Astrocyte (in vitro differentiated cells and primary cell): ENCODE data around the gene HECTD4. TPM values are rescaled to one million over a fixed set of nuclear protein-coding genes. Genes with fewer than 3 reads are reported as not detected.

Source experiments
- DNase-seq: peaks from one replicate; pipeline ENCODE4 v3.0.0-alpha.2; 2010; ENCODE audit warnings: low read depth
- FAIRE-seq: peaks from 2 replicates; lab custom pipeline; 2011; peaks lifted over from hg19 to GRCh38; lab: Jason Lieb, UNC
- H2AFZ ChIP-seq: 2 replicates; pipeline ENCODE4 v1.6.0; 2012; ENCODE audit warnings: low read depth, low read length, inconsistent platforms
- H3K27ac ChIP-seq: 2 replicates; pipeline ENCODE4 v1.5.1; 2011; ENCODE audit warnings: low read depth, low read length, inconsistent platforms
- H3K27me3 ChIP-seq: 2 replicates; pipeline ENCODE4 v1.6.0; 2011; ENCODE audit warnings: low read length, inconsistent platforms; ENCODE audit not compliant: insufficient read depth
- H3K36me3 ChIP-seq: 2 replicates; pipeline ENCODE4 v1.5.1; 2011; ENCODE audit warnings: low read length, inconsistent platforms; ENCODE audit not compliant: insufficient read depth
- H3K4me1 ChIP-seq: 2 replicates; pipeline ENCODE4 v1.5.1; 2011; ENCODE audit warnings: low read length, inconsistent platforms; ENCODE audit not compliant: insufficient read depth
- H3K4me2 ChIP-seq: 2 replicates; pipeline ENCODE4 v1.6.0; 2012; ENCODE audit warnings: low read length, inconsistent platforms
- H3K4me3 ChIP-seq: 2 replicates; pipeline ENCODE4 v1.5.1; 2011; ENCODE audit warnings: low read depth, mild to moderate bottlenecking, low read length, inconsistent platforms; ENCODE audit not compliant: insufficient read depth
- H3K79me2 ChIP-seq: 2 replicates; pipeline ENCODE4 v1.6.0; 2012; ENCODE audit warnings: mild to moderate bottlenecking, low read length, inconsistent platforms; ENCODE audit not compliant: insufficient read depth
- H3K9ac ChIP-seq: 2 replicates; pipeline ENCODE4 v1.6.0; 2012; ENCODE audit warnings: mild to moderate bottlenecking, low read length, inconsistent platforms
- H3K9me3 ChIP-seq: 2 replicates; pipeline ENCODE4 v1.5.1; 2012; ENCODE audit warnings: low read depth, mild to moderate bottlenecking, low read length, inconsistent platforms; ENCODE audit not compliant: insufficient read depth
- H4K20me1 ChIP-seq: 2 replicates; pipeline ENCODE4 v1.6.0; 2012; ENCODE audit warnings: low read length, inconsistent platforms; ENCODE audit not compliant: insufficient read depth
- H3K27ac Mint-ChIP-seq: one replicate; pipeline ENCODE4 v1.8.0; 2021; ENCODE audit warnings: mild to moderate bottlenecking, mixed read lengths; ENCODE audit not compliant: unreplicated experiment
- H3K27me3 Mint-ChIP-seq: one replicate; pipeline ENCODE4 v1.8.0; 2021; ENCODE audit warnings: low read depth, mixed read lengths; ENCODE audit not compliant: unreplicated experiment
- H3K36me3 Mint-ChIP-seq: one replicate; pipeline ENCODE4 v1.8.0; 2021; ENCODE audit warnings: low read depth, mixed read lengths; ENCODE audit not compliant: unreplicated experiment
- H3K4me1 Mint-ChIP-seq: one replicate; pipeline ENCODE4 v1.8.0; 2021; ENCODE audit warnings: low read depth, mixed read lengths; ENCODE audit not compliant: unreplicated experiment
- H3K4me3 Mint-ChIP-seq: one replicate; pipeline ENCODE4 v1.8.0; 2021; ENCODE audit warnings: mild to moderate bottlenecking, moderate library complexity, mixed read lengths; ENCODE audit not compliant: unreplicated experiment
- H3K9me3 Mint-ChIP-seq: one replicate; pipeline ENCODE4 v1.8.0; 2021; ENCODE audit warnings: mild to moderate bottlenecking, mixed read lengths; ENCODE audit not compliant: unreplicated experiment
- EZH2 ChIP-seq: IDR thresholded peaks from 2 replicates; pipeline ENCODE4 v1.6.1; 2012; ENCODE audit warnings: mild to moderate bottlenecking, low read length, inconsistent platforms; ENCODE audit not compliant: insufficient read depth
- total RNA-seq: library from RNA; stranded (reverse); gene quantifications from 2 replicates; pipeline ENCODE4 v1.2.1, GENCODE V29; 2021
- TF ChIP-seq, protein P1 (sequence below): IDR thresholded peaks from 2 replicates; pipeline ENCODE4 v1.5.1; 2011; ENCODE audit warnings: low read depth, mild to moderate bottlenecking, inconsistent platforms, low read length, moderate library complexity; ENCODE audit not compliant: insufficient read depth

The HECTD4 gene
- total RNA-seq, 1 donor from 2014 or later, result 38.9 TPM

DNA sequence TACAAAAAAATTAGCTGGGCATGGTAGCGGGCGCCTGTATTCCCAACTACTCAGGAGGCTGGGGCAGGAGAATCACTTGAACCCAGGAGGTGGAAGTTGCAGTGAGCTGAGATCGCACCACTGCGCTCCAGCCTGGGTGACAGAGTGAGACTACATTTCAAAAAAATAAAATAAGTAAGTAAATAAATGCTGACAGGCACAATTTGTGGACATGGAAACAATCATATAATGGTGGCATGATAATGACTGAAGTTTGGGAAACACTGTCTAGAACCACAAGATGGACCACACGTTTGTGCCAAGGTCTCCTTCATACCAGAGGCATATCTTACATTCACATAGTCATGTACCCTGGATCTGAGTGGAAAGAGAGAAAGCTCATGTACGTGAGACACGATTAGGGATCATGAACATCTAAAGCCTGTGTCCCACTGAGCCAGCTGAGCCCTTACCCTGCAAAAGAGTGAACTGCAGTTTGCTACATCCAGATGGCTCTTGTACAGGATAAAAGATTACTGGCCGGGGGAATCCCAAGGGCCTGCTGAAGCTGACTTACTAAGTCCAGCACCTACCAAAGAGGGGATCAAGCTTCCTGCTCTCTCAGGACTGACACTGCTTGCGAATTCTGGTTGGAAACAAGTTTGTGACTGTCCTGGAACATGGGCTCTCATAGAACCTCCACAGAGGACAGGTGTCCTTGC is 194.0 kb downstream of the HECTD4 start:
- Histone ChIP-seq H3K27ac (no peak overlapping the region), H3K79me2 (no peaks in the 10 kb centered on the region), H2AFZ (no peak overlapping the region), H3K9me3 (no peaks in the 10 kb centered on the region), H3K27me3 (no peaks in the 10 kb centered on the region), H4K20me1 (peaks cover 7% of the 10 kb centered on the region), H3K36me3 (peaks cover 8% of the 10 kb centered on the region), H3K4me1 (peaks cover 6% of the 10 kb centered on the region), H3K9ac (no peak overlapping the region), H3K4me2 (no peak overlapping the region), H3K4me3 (no peak overlapping the region)
- TF ChIP-seq, protein P1, sequence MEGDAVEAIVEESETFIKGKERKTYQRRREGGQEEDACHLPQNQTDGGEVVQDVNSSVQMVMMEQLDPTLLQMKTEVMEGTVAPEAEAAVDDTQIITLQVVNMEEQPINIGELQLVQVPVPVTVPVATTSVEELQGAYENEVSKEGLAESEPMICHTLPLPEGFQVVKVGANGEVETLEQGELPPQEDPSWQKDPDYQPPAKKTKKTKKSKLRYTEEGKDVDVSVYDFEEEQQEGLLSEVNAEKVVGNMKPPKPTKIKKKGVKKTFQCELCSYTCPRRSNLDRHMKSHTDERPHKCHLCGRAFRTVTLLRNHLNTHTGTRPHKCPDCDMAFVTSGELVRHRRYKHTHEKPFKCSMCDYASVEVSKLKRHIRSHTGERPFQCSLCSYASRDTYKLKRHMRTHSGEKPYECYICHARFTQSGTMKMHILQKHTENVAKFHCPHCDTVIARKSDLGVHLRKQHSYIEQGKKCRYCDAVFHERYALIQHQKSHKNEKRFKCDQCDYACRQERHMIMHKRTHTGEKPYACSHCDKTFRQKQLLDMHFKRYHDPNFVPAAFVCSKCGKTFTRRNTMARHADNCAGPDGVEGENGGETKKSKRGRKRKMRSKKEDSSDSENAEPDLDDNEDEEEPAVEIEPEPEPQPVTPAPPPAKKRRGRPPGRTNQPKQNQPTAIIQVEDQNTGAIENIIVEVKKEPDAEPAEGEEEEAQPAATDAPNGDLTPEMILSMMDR, result no peak
- no peak for TF ChIP-seq EZH2
- Mint-ChIP-seq H3K9me3 (no peaks in the 10 kb centered on the region), H3K4me1 (peaks cover 12% of the 10 kb centered on the region), H3K27ac (no peak overlapping the region), H3K36me3 (peaks cover 26% of the 10 kb centered on the region), H3K4me3 (no peak overlapping the region), H3K27me3 (no peaks in the 10 kb centered on the region)
- DNase-seq, result no peak
- no peak for FAIRE-seq

GRCh38 chr12:112185093-112185923 is 196.9 kb downstream of the HECTD4 start:
- no peaks in the 10 kb centered on the region for H3K27me3 ChIP-seq
- no peak overlapping the region for H2AFZ ChIP-seq
- H3K79me2 ChIP-seq, result no peaks in the 10 kb centered on the region
- TF ChIP-seq, protein P1, result no peak
- no peak for TF ChIP-seq EZH2
- H3K27ac ChIP-seq, result no peak overlapping the region
- H4K20me1 ChIP-seq, result peaks cover 15% of the 10 kb centered on the region
- Mint-ChIP-seq H3K4me1 (peaks cover 16% of the 10 kb centered on the region), H3K4me3 (no peak overlapping the region), H3K27ac (no peak overlapping the region), H3K27me3 (no peaks in the 10 kb centered on the region), H3K36me3 (peaks cover 12% of the 10 kb centered on the region), H3K9me3 (no peaks in the 10 kb centered on the region)
- H3K36me3 ChIP-seq, result no peaks in the 10 kb centered on the region
- H3K9ac ChIP-seq, result no peak overlapping the region
- H3K4me3 ChIP-seq, result no peak overlapping the region
- DNase-seq (no peak), FAIRE-seq (no peak)
- no peak overlapping the region for H3K4me2 ChIP-seq
- no peaks in the 10 kb centered on the region for H3K9me3 ChIP-seq
- H3K4me1 ChIP-seq, result peaks cover 16% of the 10 kb centered on the region
